Gastrocnemius medialis (tissue), 4 donors: Measurements from ENCODE around the gene CCL22. TPM values are rescaled to one million over a fixed set of nuclear protein-coding genes. Genes with fewer than 3 reads are reported as not detected.

Source experiments
- ATAC-seq, 2 donors: fragments of 150-250 bp; one replicate each; pipeline ENCODE4 v1.9.1; 2016
- DNase-seq, 2 donors: peaks; one replicate each; pipeline ENCODE4 v3.0.0-alpha.2; 2019
- H3K27ac ChIP-seq, 4 donors: fragments of 200-600 bp; sonication (generic); 1 replicate in 1 of 4; 2 replicates in 3 of 4; pipeline ENCODE4 v1.5.1; 2016 to 2018; ENCODE audit warnings: mild to moderate bottlenecking in 2 of 4, moderate library complexity in 1 of 4
- H3K27me3 ChIP-seq, 3 donors: fragments of 200-600 bp; sonication (generic) in 2 of 3; 1 replicate in 1 of 3; 2 replicates in 2 of 3; pipeline versions ENCODE4 v1.5.1 to v1.6.0; 2016 to 2019; ENCODE audit warnings: mild to moderate bottlenecking in 1 of 3, moderate library complexity in 1 of 3
- H3K36me3 ChIP-seq, 2 donors: fragments of 200-600 bp; sonication (generic) in 1 of 2; one replicate each; pipeline ENCODE4 v1.5.1; 2017 to 2018
- H3K4me1 ChIP-seq, 2 donors: fragments of 200-600 bp; sonication (generic) in 1 of 2; one replicate each; pipeline ENCODE4 v1.5.1; 2016 to 2017; ENCODE audit warnings: mild to moderate bottlenecking in 2 of 2
- H3K4me3 ChIP-seq, 4 donors: fragments of 200-600 bp; sonication (generic) in 3 of 4; 1 replicate in 1 of 4; 2 replicates in 3 of 4; pipeline ENCODE4 v1.5.1; 2016 to 2019; ENCODE audit warnings: mild to moderate bottlenecking in 2 of 4
- H3K9me3 ChIP-seq, 3 donors: fragments of 200-600 bp; sonication (generic) in 2 of 3; 1 replicate in 1 of 3; 2 replicates in 2 of 3; pipeline ENCODE4 v1.5.1; 2016 to 2019
- CTCF ChIP-seq, 5 experiments: fragments of 450-650 bp in 3 of 5; fragments of 200-600 bp in 2 of 5; sonication (generic) in 2 of 5; IDR thresholded peaks in 4 of 5; conservative IDR thresholded peaks in 1 of 5; 1 replicate in 4 of 5; 2 replicates in 1 of 5; pipeline ENCODE4 v1.5.1; 2016 to 2019; ENCODE audit warnings: antibody characterized with exemption in 5 of 5, mild to moderate bottlenecking in 3 of 5, moderate library complexity in 3 of 5
- POLR2A ChIP-seq, 2 donors: fragments of 450-650 bp; IDR thresholded peaks; one replicate each; pipeline ENCODE4 v1.6.1; 2017; ENCODE audit warnings: antibody characterized with exemption in 2 of 2, mild to moderate bottlenecking in 2 of 2, moderate library complexity in 2 of 2
- in situ Hi-C, 4 donors: fragments of 200-750 bp; cut with MboI; loops; one replicate each; pipeline versions ENCODE4 v1.15.0 to v1.8.0; 2017; ENCODE audit warnings: low sequenced_read_pairs in 4 of 4
- intact Hi-C: fragments of 100-400 bp; cut with DNase I; formaldehyde crosslinking; loops from one replicate; pipeline ENCODE4 v1.15.1; 2023; ENCODE audit warnings: low total_unique reads
- total RNA-seq, 4 donors: library from RNA; depleted of rRNA; stranded (reverse); fragments of >200 nt; gene quantifications; one replicate each; pipeline versions ENCODE4 v1.1.0 to v1.2.3, GENCODE V29; 2016

The CCL22 gene
- total RNA-seq, 4 donors from 2014 or later = not detected

- in situ Hi-C loops (no loop called here), intact Hi-C loops (no loop called here)
- DNase-seq (no peak), ATAC-seq (no peak)
- H3K27me3 ChIP-seq = no peaks in the 10 kb centered on the region
- no peaks in the 10 kb centered on the region for H3K9me3 ChIP-seq
- H3K4me3 ChIP-seq = no peak overlapping the region
- TF ChIP-seq POLR2A (IDR thresholded peaks at IDR 0.05) = no peak
- no peak for TF ChIP-seq CTCF (IDR thresholded peaks at IDR 0.05 in 4 of 5, conservative IDR thresholded peaks at IDR 0.05 in 1 of 5)
- no peaks in the 10 kb centered on the region for H3K36me3 ChIP-seq
- H3K27ac ChIP-seq = no peak overlapping the region
- no peaks in the 10 kb centered on the region for H3K4me1 ChIP-seq
Observed at GRCh38 chr16:57361404-57361803, 2.8 kb downstream of the CCL22 start.

- H3K36me3 ChIP-seq = no peaks in the 10 kb centered on the region
- TF ChIP-seq CTCF (IDR thresholded peaks at IDR 0.05 in 4 of 5, conservative IDR thresholded peaks at IDR 0.05 in 1 of 5) = no peak
- no peak for TF ChIP-seq POLR2A (IDR thresholded peaks at IDR 0.05)
- no peaks in the 10 kb centered on the region for H3K9me3 ChIP-seq
- ATAC-seq = no peak
- H3K4me3 ChIP-seq = no peak overlapping the region
- intact Hi-C loops = no loop called here
- no peak for DNase-seq
- H3K27me3 ChIP-seq = no peaks in the 10 kb centered on the region
- in situ Hi-C loops = no loop called here
- no peak overlapping the region for H3K27ac ChIP-seq
- H3K4me1 ChIP-seq = no peaks in the 10 kb centered on the region
Observed at GRCh38 chr16:57364143-57364542, 5.6 kb downstream of the CCL22 start.

GRCh38 chr16:57366544-57367040 lies 8.0 kb downstream of the CCL22 start:
- in situ Hi-C loops = no loop called here
- peak overlapping the region; percentile 28 to 37 (median 32) for H3K27ac ChIP-seq

GRCh38 chr16:57367116-57367752 lies 8.7 kb downstream of the CCL22 start:
- in situ Hi-C loops (no loop called here), intact Hi-C loops (no loop called here)
- DNase-seq (no peak), ATAC-seq (peak; percentile 52 to 55)
- Histone ChIP-seq H3K27ac (peak overlapping the region; percentile 28 to 37 (median 32)), H3K9me3 (no peaks in the 10 kb centered on the region), H3K4me3 (no peak overlapping the region), H3K27me3 (peaks cover 0 to 4% (median 2%) of the 10 kb centered on the region in 3 donors), H3K36me3 (no peaks in the 10 kb centered on the region), H3K4me1 (no peaks in the 10 kb centered on the region)
- TF ChIP-seq CTCF (IDR thresholded peaks at IDR 0.05 in 4 of 5, conservative IDR thresholded peaks at IDR 0.05 in 1 of 5) (no peak), POLR2A (IDR thresholded peaks at IDR 0.05) (no peak)

More at GRCh38 chr16:57366544-57367040, 8.0 kb downstream of the CCL22 start:
- H3K9me3 ChIP-seq = no peaks in the 10 kb centered on the region
- intact Hi-C loops = no loop called here
- no peaks in the 10 kb centered on the region for H3K4me1 ChIP-seq
- peak in 1 of 2 donors; percentile 33 for ATAC-seq
- H3K27me3 ChIP-seq = no peaks in the 10 kb centered on the region
- DNase-seq = no peak
- no peaks in the 10 kb centered on the region for H3K36me3 ChIP-seq
- TF ChIP-seq POLR2A (IDR thresholded peaks at IDR 0.05) (no peak), CTCF (IDR thresholded peaks at IDR 0.05 in 4 of 5, conservative IDR thresholded peaks at IDR 0.05 in 1 of 5) (no peak)
- no peak overlapping the region for H3K4me3 ChIP-seq
